Measurements from ENCODE around the gene THOC6.
"Not testable (repeated sequence)": the region's sequence is repeated elsewhere in the genome, so short reads cannot be mapped to it uniquely, and the experiment has no call there.

THOC6 gene

GRCh38 chr16:3062553-3062952, 38.7 kb downstream of the THOC6 start:
- Histone ChIP-seq H3K4me1 (ENCODE audit: control insufficient read depth, insufficient read depth, low read length) (peaks cover 5% of the 10 kb centered on the region), H3K4me3 (ENCODE audit: low read length) (no peak overlapping the region), H3K27me3 (ENCODE audit: control insufficient read depth, insufficient read depth, low read length) (no peaks in the 10 kb centered on the region), H3K9me3 (ENCODE audit: control insufficient read depth, insufficient read depth, low read length) (no peaks in the 10 kb centered on the region), H3K36me3 (ENCODE audit: control insufficient read depth, insufficient read depth, low read length) (no peaks in the 10 kb centered on the region), H3K27ac (ENCODE audit: low read length) (no peak overlapping the region)
- DNase-seq (ENCODE audit: low read depth, low spot score), result no peak
- no CpG with 5 or more reads among the region's 6 CpGs for WGBS (ENCODE audit: insufficient coverage, insufficient read length)

DNA sequence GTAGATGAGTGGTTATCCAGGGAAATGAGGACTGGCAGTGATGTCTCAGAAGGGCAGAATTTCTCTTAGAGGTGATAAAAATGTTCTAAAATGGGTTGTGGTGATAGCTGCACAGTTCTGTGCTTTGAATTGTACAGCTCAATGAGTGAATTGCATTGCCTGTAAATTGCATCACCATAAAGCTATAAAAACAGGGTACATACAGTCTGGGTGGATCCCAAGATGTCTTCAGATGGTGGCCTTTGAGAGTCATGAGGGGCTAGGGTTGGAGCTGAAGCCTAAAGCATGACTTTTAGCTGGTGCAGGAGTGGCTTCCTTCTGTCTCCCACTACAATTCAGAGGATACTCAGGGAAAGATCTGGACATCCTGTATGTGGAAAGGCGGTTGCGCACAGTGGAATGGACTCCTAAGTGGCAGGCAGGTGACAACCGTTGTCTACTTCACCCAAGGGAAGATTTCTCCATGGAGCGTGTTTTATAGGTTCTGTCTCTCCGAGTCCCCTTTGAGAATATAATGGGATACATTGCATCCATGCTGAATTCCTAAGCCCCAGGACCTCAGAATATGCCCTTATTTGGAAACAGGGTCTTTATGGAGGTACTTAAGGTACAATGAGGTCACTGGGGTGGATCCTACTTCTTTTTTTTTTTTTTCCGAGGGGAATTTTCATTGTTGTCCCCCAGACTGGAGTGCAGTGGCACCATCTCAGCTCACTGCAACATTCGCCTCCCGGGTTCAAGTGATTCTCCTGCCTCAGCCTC, 40.0 kb downstream of the THOC6 start:
- WGBS (ENCODE audit: insufficient coverage, insufficient read length), result no CpG with 5 or more reads among the region's 8 CpGs
- H3K4me1 ChIP-seq (ENCODE audit: control insufficient read depth, insufficient read depth, low read length), result peaks cover 5% of the 10 kb centered on the region
- no peak overlapping the region for H3K4me3 ChIP-seq (ENCODE audit: low read length)
- no peak for DNase-seq (ENCODE audit: low read depth, low spot score)
- no peaks in the 10 kb centered on the region for H3K27me3 ChIP-seq (ENCODE audit: control insufficient read depth, insufficient read depth, low read length)
- no peak overlapping the region for H3K27ac ChIP-seq (ENCODE audit: low read length)
- no peaks in the 10 kb centered on the region for H3K36me3 ChIP-seq (ENCODE audit: control insufficient read depth, insufficient read depth, low read length)
- no peaks in the 10 kb centered on the region for H3K9me3 ChIP-seq (ENCODE audit: control insufficient read depth, insufficient read depth, low read length)

- Histone ChIP-seq H3K27me3 (ENCODE audit: control insufficient read depth, insufficient read depth, low read length) (no peaks in the 10 kb centered on the region), H3K4me3 (ENCODE audit: low read length) (no peak within 1 kb of the TSS)
- no peak for DNase-seq (ENCODE audit: low read depth, low spot score)
Measured at GRCh38 chr16:3065069-3065741, 41.4 kb downstream of the THOC6 start, which contains the start of gene IL32. TSS of gene IL32 (plus strand) at chr16:3065640. CDS start at chr16:3065812, 172 bp downstream.

DNA sequence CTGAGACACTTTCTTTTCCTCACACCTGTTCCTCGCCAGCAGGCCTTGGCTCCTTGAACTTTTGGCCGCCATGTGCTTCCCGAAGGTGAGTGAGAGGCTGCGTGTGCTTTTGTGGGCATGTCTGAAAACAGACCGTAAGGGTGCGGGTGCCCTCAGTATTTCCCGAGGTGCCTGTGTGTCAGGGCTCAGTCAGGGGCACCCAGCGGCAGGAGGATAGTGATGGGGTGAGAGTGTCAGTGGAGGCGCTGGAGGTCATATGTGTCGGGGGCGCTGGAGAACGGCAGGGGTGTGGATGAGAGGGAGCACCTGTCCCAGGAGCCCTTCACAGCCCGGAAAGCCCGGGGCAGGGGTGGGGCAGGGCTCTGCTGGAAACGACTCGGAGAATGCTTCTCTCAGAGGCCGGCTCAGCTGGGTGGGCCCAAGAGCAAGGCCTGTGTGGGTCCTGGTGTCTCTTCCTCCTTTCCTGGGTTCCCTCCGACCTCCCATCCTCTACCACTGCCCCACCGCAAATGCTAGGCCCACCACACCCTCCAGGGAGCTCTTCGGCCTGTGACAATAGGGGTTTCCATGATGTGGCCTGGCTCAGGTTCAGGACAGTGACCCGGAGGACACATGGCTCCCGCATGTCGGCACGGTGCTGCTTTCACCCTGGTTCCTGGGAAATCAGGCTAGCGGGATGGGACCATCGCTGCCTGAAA, 42.1 kb downstream of the THOC6 start:
- Histone ChIP-seq H3K4me3 (ENCODE audit: low read length) (no peak overlapping the region), H3K9me3 (ENCODE audit: control insufficient read depth, insufficient read depth, low read length) (no peaks in the 10 kb centered on the region), H3K4me1 (ENCODE audit: control insufficient read depth, insufficient read depth, low read length) (peaks cover 2% of the 10 kb centered on the region; the same call in 1 of the 2 replicates), H3K27me3 (ENCODE audit: control insufficient read depth, insufficient read depth, low read length) (no peaks in the 10 kb centered on the region), H3K27ac (ENCODE audit: low read length) (no peak overlapping the region), H3K36me3 (ENCODE audit: control insufficient read depth, insufficient read depth, low read length) (no peaks in the 10 kb centered on the region)
- no CpG with 5 or more reads among the region's 26 CpGs for WGBS (ENCODE audit: insufficient coverage, insufficient read length)
- DNase-seq (ENCODE audit: low read depth, low spot score), result no peak

More at GRCh38 chr16:3065069-3065741, 41.4 kb downstream of the THOC6 start, which contains the start of gene IL32:
- Histone ChIP-seq H3K27ac (ENCODE audit: low read length) (no peak within 1 kb of the TSS), H3K4me1 (ENCODE audit: control insufficient read depth, insufficient read depth, low read length) (peaks cover 2% of the 10 kb centered on the region; the same call in 1 of the 2 replicates), H3K9me3 (ENCODE audit: control insufficient read depth, insufficient read depth, low read length) (no peaks in the 10 kb centered on the region), H3K36me3 (ENCODE audit: control insufficient read depth, insufficient read depth, low read length) (no peaks in the 10 kb centered on the region)
- no CpG with 5 or more reads among the region's 13 CpGs for WGBS (ENCODE audit: insufficient coverage, insufficient read length)

DNA sequence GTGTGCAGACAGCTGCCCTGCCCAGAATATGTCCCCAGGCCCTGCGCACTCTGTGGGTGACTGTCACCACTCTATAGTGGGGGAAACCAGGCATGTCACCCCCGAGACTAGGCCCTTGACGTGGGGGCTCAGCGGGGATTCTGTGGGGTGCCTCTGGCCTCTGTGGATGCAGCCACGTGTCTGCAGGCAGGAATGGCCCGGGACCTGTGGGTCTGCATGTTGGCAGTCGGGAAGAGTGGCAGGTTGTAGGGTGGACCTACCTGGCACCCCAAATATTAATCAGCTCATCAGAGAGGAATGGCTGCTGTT, 42.6 kb downstream of the THOC6 start:
- WGBS (ENCODE audit: insufficient coverage, insufficient read length), result no CpG with 5 or more reads among the region's 7 CpGs
- no peak for DNase-seq (ENCODE audit: low read depth, low spot score)
- Histone ChIP-seq H3K27me3 (ENCODE audit: control insufficient read depth, insufficient read depth, low read length) (no peaks in the 10 kb centered on the region), H3K27ac (ENCODE audit: low read length) (no peak overlapping the region), H3K9me3 (ENCODE audit: control insufficient read depth, insufficient read depth, low read length) (no peaks in the 10 kb centered on the region), H3K36me3 (ENCODE audit: control insufficient read depth, insufficient read depth, low read length) (no peaks in the 10 kb centered on the region), H3K4me3 (ENCODE audit: low read length) (no peak overlapping the region), H3K4me1 (ENCODE audit: control insufficient read depth, insufficient read depth, low read length) (peaks cover 2% of the 10 kb centered on the region; the same call in 1 of the 2 replicates)

DNA sequence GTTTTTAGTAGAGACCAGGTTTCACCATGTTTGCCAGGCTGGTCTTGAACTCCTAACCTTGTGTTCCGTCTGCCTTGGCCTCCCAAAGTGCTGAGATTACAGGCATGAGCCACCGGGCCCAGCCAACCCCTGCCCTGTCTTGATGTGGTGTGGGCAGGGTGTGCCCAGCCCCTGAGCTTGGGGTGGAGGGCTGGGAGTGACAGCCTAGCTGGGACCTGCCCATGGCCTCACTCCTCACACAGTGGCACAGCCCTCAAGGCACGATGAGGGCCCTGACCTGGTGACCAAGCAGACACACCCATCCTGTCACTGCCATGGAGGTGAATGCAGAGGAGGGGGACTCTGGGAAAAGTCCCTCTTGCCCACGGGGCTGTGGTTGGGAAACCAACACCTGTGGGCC, 44.7 kb downstream of the THOC6 start:
- H3K27ac ChIP-seq (ENCODE audit: low read length), result no peak overlapping the region
- DNase-seq (ENCODE audit: low read depth, low spot score), result no peak
- H3K27me3 ChIP-seq (ENCODE audit: control insufficient read depth, insufficient read depth, low read length), result no peaks in the 10 kb centered on the region
- H3K36me3 ChIP-seq (ENCODE audit: control insufficient read depth, insufficient read depth, low read length), result no peaks in the 10 kb centered on the region
- no CpG with 5 or more reads among the region's 4 CpGs for WGBS (ENCODE audit: insufficient coverage, insufficient read length)
- no peak overlapping the region for H3K4me3 ChIP-seq (ENCODE audit: low read length)
- peaks cover 2% of the 10 kb centered on the region; the same call in 1 of the 2 replicates for H3K4me1 ChIP-seq (ENCODE audit: control insufficient read depth, insufficient read depth, low read length)
- H3K9me3 ChIP-seq (ENCODE audit: control insufficient read depth, insufficient read depth, low read length), result no peaks in the 10 kb centered on the region

DNA sequence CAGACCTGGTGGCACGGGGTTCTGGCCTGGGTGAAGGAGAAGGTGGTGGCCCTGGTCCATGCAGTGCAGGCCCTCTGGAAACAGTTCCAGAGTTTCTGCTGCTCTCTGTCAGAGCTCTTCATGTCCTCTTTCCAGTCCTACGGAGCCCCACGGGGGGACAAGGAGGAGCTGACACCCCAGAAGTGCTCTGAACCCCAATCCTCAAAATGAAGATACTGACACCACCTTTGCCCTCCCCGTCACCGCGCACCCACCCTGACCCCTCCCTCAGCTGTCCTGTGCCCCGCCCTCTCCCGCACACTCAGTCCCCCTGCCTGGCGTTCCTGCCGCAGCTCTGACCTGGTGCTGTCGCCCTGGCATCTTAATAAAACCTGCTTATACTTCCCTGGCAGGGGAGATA, 45.3 kb downstream of the THOC6 start:
- not testable (repeated sequence) for H3K27me3 ChIP-seq (ENCODE audit: control insufficient read depth, insufficient read depth, low read length); H3K4me1 ChIP-seq (ENCODE audit: control insufficient read depth, insufficient read depth, low read length); H3K27ac ChIP-seq (ENCODE audit: low read length); DNase-seq (ENCODE audit: low read depth, low spot score); H3K36me3 ChIP-seq (ENCODE audit: control insufficient read depth, insufficient read depth, low read length); H3K4me3 ChIP-seq (ENCODE audit: low read length); H3K9me3 ChIP-seq (ENCODE audit: control insufficient read depth, insufficient read depth, low read length)
- no CpG with 5 or more reads among the region's 11 CpGs for WGBS (ENCODE audit: insufficient coverage, insufficient read length)

- Histone ChIP-seq H3K27me3 (ENCODE audit: control insufficient read depth, insufficient read depth, low read length) (no peaks in the 10 kb centered on the region), H3K4me3 (ENCODE audit: low read length) (no peak overlapping the region), H3K4me1 (ENCODE audit: control insufficient read depth, insufficient read depth, low read length) (peaks cover 2% of the 10 kb centered on the region), H3K9me3 (ENCODE audit: control insufficient read depth, insufficient read depth, low read length) (no peaks in the 10 kb centered on the region), H3K36me3 (ENCODE audit: control insufficient read depth, insufficient read depth, low read length) (no peaks in the 10 kb centered on the region), H3K27ac (ENCODE audit: low read length) (no peak overlapping the region)
- no peak for DNase-seq (ENCODE audit: low read depth, low spot score)
- WGBS (ENCODE audit: insufficient coverage, insufficient read length), result no CpG with 5 or more reads among the region's 9 CpGs
Measured at GRCh38 chr16:3070608-3071111, 46.8 kb downstream of the THOC6 start.

- Histone ChIP-seq H3K4me1 (ENCODE audit: control insufficient read depth, insufficient read depth, low read length) (peaks cover 5% of the 10 kb centered on the region), H3K27me3 (ENCODE audit: control insufficient read depth, insufficient read depth, low read length) (no peaks in the 10 kb centered on the region), H3K9me3 (ENCODE audit: control insufficient read depth, insufficient read depth, low read length) (no peaks in the 10 kb centered on the region), H3K4me3 (ENCODE audit: low read length) (no peak overlapping the region), H3K27ac (ENCODE audit: low read length) (no peak overlapping the region), H3K36me3 (ENCODE audit: control insufficient read depth, insufficient read depth, low read length) (no peaks in the 10 kb centered on the region)
- no CpG with 5 or more reads among the region's 7 CpGs for whole genome bisulfite sequencing (ENCODE audit: insufficient coverage, insufficient read length)
- no peak for DNase-seq (ENCODE audit: low read depth, low spot score)
Measured at GRCh38 chr16:3071655-3072054, 47.8 kb downstream of the THOC6 start.

- not testable (repeated sequence) for H3K27me3 ChIP-seq (ENCODE audit: control insufficient read depth, insufficient read depth, low read length); DNase-seq (ENCODE audit: low read depth, low spot score); H3K4me3 ChIP-seq (ENCODE audit: low read length); H3K36me3 ChIP-seq (ENCODE audit: control insufficient read depth, insufficient read depth, low read length); H3K4me1 ChIP-seq (ENCODE audit: control insufficient read depth, insufficient read depth, low read length); H3K27ac ChIP-seq (ENCODE audit: low read length); H3K9me3 ChIP-seq (ENCODE audit: control insufficient read depth, insufficient read depth, low read length)
- WGBS (ENCODE audit: insufficient coverage, insufficient read length), result no CpG with 5 or more reads among the region's 4 CpGs
Measured at GRCh38 chr16:3072148-3072547, 48.3 kb downstream of the THOC6 start.
